H1 (cell line): ENCODE results near the gene SRRM4. TPM values are rescaled to one million over a fixed set of nuclear protein-coding genes. Genes with fewer than 3 reads are reported as not detected.
A peak's percentile ranks its signal among the peaks of the same experiment; 100 is the strongest.

ENCODE experiments used
- CTCF ChIA-PET: fragments of 300-600 bp; sonication (Branson Sonifier 250); formaldehyde crosslinking; loops from one replicate; lab custom pipeline; 2021; ENCODE audit not compliant: partially characterized antibody; lab: Charles Lee
- POLR2A ChIA-PET: fragments of 300-600 bp; sonication (Branson Sonifier 250); formaldehyde crosslinking; loops from one replicate; lab custom pipeline; 2021; ENCODE audit warnings: inconsistent platforms; ENCODE audit not compliant: partially characterized antibody; lab: Charles Lee
- DNase-seq, 2 experiments: peaks; one replicate each; pipeline versions ENCODE4 v3.0.0 to v3.0.0-alpha.2; 2010 to 2022; ENCODE audit warnings: low spot score in 2 of 2, low read depth in 1 of 2, mixed read lengths in 1 of 2
- FAIRE-seq: peaks from 2 replicates; lab custom pipeline; 2011; peaks lifted over from hg19 to GRCh38; lab: Jason Lieb, UNC
- H2AFZ ChIP-seq: 2 replicates; pipeline ENCODE4 v1.8.1; 2012; ENCODE audit warnings: low read length, inconsistent platforms
- H2AK5ac ChIP-seq: 2 replicates; pipeline ENCODE4 v1.6.1; 2013; ENCODE audit warnings: low read depth, low read length
- H2BK120ac ChIP-seq: replicated peaks from 2 replicates; pipeline ENCODE3; 2013; ENCODE audit warnings: low read depth, low read length, inconsistent platforms
- H2BK12ac ChIP-seq: 2 replicates; pipeline ENCODE4 v1.6.1; 2013; ENCODE audit warnings: low read depth, low read length
- H2BK15ac ChIP-seq: 2 replicates; pipeline ENCODE4 v1.6.1; 2013; ENCODE audit warnings: low read length
- H2BK20ac ChIP-seq: 2 replicates; pipeline ENCODE4 v1.6.1; 2013; ENCODE audit warnings: low read length
- H2BK5ac ChIP-seq: 2 replicates; pipeline ENCODE4 v1.6.1; 2013; ENCODE audit warnings: low read depth, low read length
- H3K14ac ChIP-seq: 2 replicates; pipeline ENCODE4 v1.6.1; 2013; ENCODE audit warnings: inconsistent platforms; ENCODE audit not compliant: insufficient read length
- H3K18ac ChIP-seq: 2 replicates; pipeline ENCODE4 v1.6.1; 2013; ENCODE audit warnings: low read length; ENCODE audit errors: extremely low read depth
- H3K23ac ChIP-seq: 2 replicates; pipeline ENCODE4 v1.6.1; 2013; ENCODE audit warnings: inconsistent platforms; ENCODE audit not compliant: insufficient read length
- H3K23me2 ChIP-seq: 2 replicates; pipeline ENCODE4 v1.6.1; 2013; ENCODE audit warnings: low read depth, low read length
- H3K27ac ChIP-seq: 2 replicates; pipeline ENCODE4 v1.6.1; 2011; ENCODE audit warnings: low read depth, low read length, inconsistent platforms
- H3K27me3 ChIP-seq, 4 experiments: replicated peaks in 1 of 4; 1 replicate in 1 of 4; 2 replicates in 3 of 4; pipeline versions ENCODE4 v1.6.1 to v1.8.1; 2011 to 2013; ENCODE audit warnings: low read length in 3 of 4, mild to moderate bottlenecking in 3 of 4, inconsistent platforms in 2 of 4, mixed read lengths in 2 of 4, moderate library complexity in 1 of 4; ENCODE audit not compliant: control insufficient read depth in 3 of 4, insufficient read depth in 3 of 4; ENCODE audit errors: extremely low read depth in 1 of 4
- H3K36me3 ChIP-seq, 4 experiments: 2 replicates each; pipeline versions ENCODE4 v1.6.1 to v1.8.1; 2011 to 2013; ENCODE audit warnings: mild to moderate bottlenecking in 4 of 4, low read length in 3 of 4, moderate library complexity in 2 of 4, control low read depth in 1 of 4, inconsistent platforms in 1 of 4; ENCODE audit not compliant: insufficient read depth in 4 of 4, control insufficient read depth in 2 of 4
- H3K4ac ChIP-seq: replicated peaks from 2 replicates; pipeline ENCODE3; 2013; ENCODE audit warnings: low read length, low read depth, mixed read lengths, inconsistent platforms; ENCODE audit not compliant: insufficient read length
- H3K4me1 ChIP-seq, 4 experiments: replicated peaks in 1 of 4; 1 replicate in 1 of 4; 2 replicates in 3 of 4; pipeline versions ENCODE4 v1.6.1 to v1.8.1; 2011 to 2013; ENCODE audit warnings: low read length in 3 of 4, inconsistent platforms in 2 of 4, mixed read lengths in 1 of 4; ENCODE audit not compliant: insufficient read depth in 4 of 4, control insufficient read depth in 3 of 4
- H3K4me2 ChIP-seq, 2 experiments: 2 replicates each; pipeline versions ENCODE4 v1.6.1 to v1.8.1; 2011 to 2013; ENCODE audit warnings: low read depth in 2 of 2, low read length in 2 of 2, control low read depth in 1 of 2, inconsistent platforms in 1 of 2, mild to moderate bottlenecking in 1 of 2; ENCODE audit not compliant: insufficient read depth in 1 of 2
- H3K4me3 ChIP-seq, 4 experiments: fragments of 200-600, 300-600 bp in 1 of 4; sonication (generic), shearing (Covaris generic), sonication (Bioruptor Twin) in 1 of 4; 2 replicates each; pipeline versions ENCODE4 v1.5.1 to v1.8.1; 2011 to 2016; ENCODE audit warnings: low read length in 4 of 4, low read depth in 3 of 4, control low read depth in 2 of 4, inconsistent platforms in 2 of 4, mild to moderate bottlenecking in 2 of 4, mixed read lengths in 1 of 4, moderate library complexity in 1 of 4; ENCODE audit not compliant: insufficient read depth in 2 of 4; ENCODE audit errors: extremely low read depth in 1 of 4
- H3K56ac ChIP-seq: replicated peaks from 2 replicates; pipeline ENCODE3; 2013; ENCODE audit warnings: low read depth, mild to moderate bottlenecking, mixed read lengths, low read length, inconsistent platforms; ENCODE audit not compliant: insufficient read length
- H3K79me1 ChIP-seq: 2 replicates; pipeline ENCODE4 v1.6.1; 2013; ENCODE audit warnings: low read depth, low read length, control low read depth
- H3K79me2 ChIP-seq, 2 experiments: 2 replicates each; pipeline versions ENCODE4 v1.6.1 to v1.8.1; 2012 to 2013; ENCODE audit warnings: low read length in 2 of 2, mild to moderate bottlenecking in 2 of 2, inconsistent platforms in 1 of 2; ENCODE audit not compliant: insufficient read depth in 2 of 2, control insufficient read depth in 1 of 2
- H3K9ac ChIP-seq, 4 experiments: replicated peaks in 1 of 4; 1 replicate in 1 of 4; 2 replicates in 3 of 4; pipeline versions ENCODE4 v1.6.1 to v1.8.1; 2011 to 2013; ENCODE audit warnings: low read depth in 3 of 4, low read length in 3 of 4, control low read depth in 2 of 4, mild to moderate bottlenecking in 2 of 4, moderate library complexity in 2 of 4, inconsistent platforms in 1 of 4; ENCODE audit errors: extremely low read depth in 1 of 4
- H3K9me3 ChIP-seq, 2 experiments: 2 replicates each; pipeline versions ENCODE4 v1.6.1 to v1.8.1; 2012 to 2013; ENCODE audit warnings: mild to moderate bottlenecking in 2 of 2, moderate library complexity in 2 of 2, control low read depth in 1 of 2, inconsistent platforms in 1 of 2, low read depth in 1 of 2, low read length in 1 of 2, mixed read lengths in 1 of 2; ENCODE audit not compliant: insufficient read depth in 2 of 2
- H4K20me1 ChIP-seq, 2 experiments: replicated peaks in 1 of 2; 2 replicates each; pipeline versions ENCODE3 to v1.8.1; 2011 to 2013; ENCODE audit warnings: inconsistent platforms in 2 of 2, low read length in 2 of 2, mild to moderate bottlenecking in 1 of 2; ENCODE audit not compliant: insufficient read depth in 2 of 2, control insufficient read depth in 1 of 2
- H4K5ac ChIP-seq: 2 replicates; pipeline ENCODE4 v1.6.1; 2013; ENCODE audit warnings: low read length, low read depth, mixed read lengths, inconsistent platforms; ENCODE audit not compliant: insufficient read length
- H4K8ac ChIP-seq: 2 replicates; pipeline ENCODE4 v1.8.0; 2013; ENCODE audit warnings: mild to moderate bottlenecking, moderate library complexity, low read length, inconsistent platforms; ENCODE audit not compliant: insufficient read depth; ENCODE audit errors: extremely low read depth
- H4K91ac ChIP-seq: replicated peaks from 2 replicates; pipeline ENCODE3; 2013; ENCODE audit warnings: low read length, mixed read lengths, inconsistent platforms; ENCODE audit not compliant: insufficient read length
- BCL11A ChIP-seq, 2 experiments: IDR thresholded peaks; one replicate each; pipeline ENCODE4 v1.6.1; 2011; ENCODE audit warnings: low read depth in 2 of 2, low read length in 2 of 2, mild to moderate bottlenecking in 2 of 2
- CBX8 ChIP-seq: fragments of 300-800, 300-1000 bp; sonication (generic); IDR thresholded peaks from 2 replicates; pipeline ENCODE4 v1.7.1; 2016; ENCODE audit warnings: low read depth, low read length, borderline replicate concordance
- CHD2 ChIP-seq: IDR thresholded peaks from 2 replicates; pipeline ENCODE4 v1.6.1; 2012; ENCODE audit warnings: low read length, improper control_type of control experiment
- JUN ChIP-seq: IDR thresholded peaks from 2 replicates; pipeline ENCODE4 v1.6.1; 2011; ENCODE audit warnings: low read depth, mild to moderate bottlenecking, improper control_type of control experiment, low read length
- KDM4A ChIP-seq: IDR thresholded peaks from one replicate; pipeline ENCODE4 v1.7.1; 2012; ENCODE audit warnings: low read depth, mild to moderate bottlenecking, moderate library complexity, low read length, inconsistent platforms; ENCODE audit not compliant: severe bottlenecking
- NANOG ChIP-seq: IDR thresholded peaks from 2 replicates; pipeline ENCODE4 v1.6.1; 2011; ENCODE audit warnings: low read length, low read depth, mild to moderate bottlenecking, inconsistent platforms; ENCODE audit not compliant: insufficient read depth, poor library complexity, severe bottlenecking
- SP1 ChIP-seq: IDR thresholded peaks from 2 replicates; pipeline ENCODE4 v1.6.1; 2011; ENCODE audit warnings: low read depth, low read length
- SUZ12 ChIP-seq: fragments of 200-600 bp; sonication (generic); IDR thresholded peaks from 2 replicates; pipeline ENCODE4 v1.6.1; 2012; ENCODE audit warnings: mild to moderate bottlenecking, inconsistent platforms, low read length, moderate library complexity, mixed read lengths
- TAF7 ChIP-seq: optimal IDR thresholded peaks from 2 replicates; pipeline ENCODE3; 2011; ENCODE audit warnings: low read depth, mild to moderate bottlenecking, inconsistent platforms, low read length, moderate library complexity, borderline replicate concordance
- TCF12 ChIP-seq: IDR thresholded peaks from 2 replicates; pipeline ENCODE4 v1.6.1; 2011; ENCODE audit warnings: low read depth, mild to moderate bottlenecking, low read length
- WGBS, 2 experiments: shearing (Covaris generic) in 1 of 2; methylation state at CpG; one replicate each; pipeline versions ENCODE4 v1.1.6 to v1.1.7; 2013 to 2015; ENCODE audit warnings: low lambda C conversion rate in 2 of 2, mixed read lengths in 2 of 2, inconsistent platforms in 1 of 2, low coverage in 1 of 2, missing lambda C conversion rate in 1 of 2; ENCODE audit not compliant: insufficient replicate concordance in 2 of 2, insufficient coverage in 1 of 2, insufficient read length in 1 of 2; ENCODE audit errors: extremely low coverage in 1 of 2, missing lambda C conversion rate in 1 of 2; 5-methylcytosine and 5-hydroxymethylcytosine counted together
- polyA plus RNA-seq, 7 experiments: library from polyadenylated mRNA; depleted of rRNA in 3 of 7; stranded (reverse) in 5 of 7; unstranded in 2 of 7; fragments of >200 nt in 5 of 7; fragments of 200-250 nt in 2 of 7; gene quantifications; 1 replicate in 5 of 7; 2 replicates in 1 of 7; 4 replicates in 1 of 7; pipeline versions ENCODE4 v1.2.1 to v1.2.3, GENCODE V29; 2011 to 2013; ENCODE audit warnings: missing spikeins in 2 of 7, mixed read lengths in 2 of 7
- total RNA-seq: library from RNA; stranded (reverse); fragmentation: NEBNext Ultra II Directional; extraction: Animal tissue kit (Norgen Biotek cat#: 25700); gene quantifications from 2 replicates; pipeline ENCODE4 v1.2.1, GENCODE V29; 2021
- TF ChIP-seq, protein P1 (sequence below): IDR thresholded peaks from 2 replicates; pipeline ENCODE4 v1.6.1; 2012; ENCODE audit warnings: inconsistent platforms

The SRRM4 gene
- total and polyA plus RNA-seq, 2 of the 8 experiments (the other 6 are each of a cell fraction or from before 2014, with no cell fraction given), result 0.53 to 1.1 TPM

- Histone ChIP-seq H3K9me3 (0 out of 4 replicates have a peak, but pooled peaks cover 0 to 3% of the 10 kb centered on the region in 2 experiments), H2BK5ac (peak overlapping the region; percentile 47; the same call in 1 of the 2 replicates), H2BK15ac (peak overlapping the region; percentile 19), H4K8ac (no peak overlapping the region), H4K5ac (no peak overlapping the region), H3K14ac (no peak overlapping the region), H2AFZ (0 out of 2 replicates have a peak overlapping the region, but pooled peaks have one; percentile 9), H3K9ac (no peak overlapping the region), H3K4ac (no peak overlapping the region), H3K4me1 (peaks cover 0 to 6% (median 4%) of the 10 kb centered on the region in 4 experiments; a peak in 1 of 7 replicates), H4K91ac (no peak overlapping the region), H3K27ac (no peak overlapping the region), H3K56ac (no peak overlapping the region), H3K23me2 (no peaks in the 10 kb centered on the region), H3K4me2 (no peak overlapping the region), H3K79me2 (no peaks in the 10 kb centered on the region), H2BK20ac (peak overlapping the region; percentile 38), H3K36me3 (no peaks in the 10 kb centered on the region), H2AK5ac (no peak overlapping the region), H3K23ac (no peak overlapping the region), H4K20me1 (no peaks in the 10 kb centered on the region), H3K18ac (no peak overlapping the region), H2BK120ac (no peak overlapping the region), H3K79me1 (no peaks in the 10 kb centered on the region), H3K4me3 (no peak overlapping the region), H2BK12ac (no peak overlapping the region), H3K27me3 (no peaks in the 10 kb centered on the region; a peak in 1 of 7 replicates)
- peak; percentile 57 for FAIRE-seq
- POLR2A ChIA-PET, result interaction anchor here (0.6 to 1.2 kb wide), 3 partner anchors 15 to 56 kb away, joined by 3 to 5 read pairs (median 3); no protein-coding TSS in a partner anchor
- CTCF ChIA-PET, result interaction anchor here (0.6 to 2.7 kb wide), 9 partner anchors 13 to 365 kb away, joined by 3 to 9 read pairs (median 4); no protein-coding TSS in a partner anchor
- DNase-seq, result peak in 1 of 2 experiments; percentile 58
- 64% methylated on average over 11 of the region's 11 CpGs; no CpG with 5 or more reads in 1 of the 2 experiments for WGBS, 2 experiments
- no peak for TF ChIP-seq TAF7
- TF ChIP-seq JUN, result no peak
- no peak for TF ChIP-seq CHD2
- TF ChIP-seq SUZ12, result no peak
- no peak for TF ChIP-seq KDM4A
- TF ChIP-seq BCL11A (IDR thresholded peaks at IDR 0.05; ENCODE audit: low read depth in 2 of 2, low read length in 2 of 2), result no peak
- no peak for TF ChIP-seq NANOG
- TF ChIP-seq SP1, result no peak
- TF ChIP-seq CBX8, result no peak
- TF ChIP-seq TCF12, result no peak
- TF ChIP-seq, protein P1, sequence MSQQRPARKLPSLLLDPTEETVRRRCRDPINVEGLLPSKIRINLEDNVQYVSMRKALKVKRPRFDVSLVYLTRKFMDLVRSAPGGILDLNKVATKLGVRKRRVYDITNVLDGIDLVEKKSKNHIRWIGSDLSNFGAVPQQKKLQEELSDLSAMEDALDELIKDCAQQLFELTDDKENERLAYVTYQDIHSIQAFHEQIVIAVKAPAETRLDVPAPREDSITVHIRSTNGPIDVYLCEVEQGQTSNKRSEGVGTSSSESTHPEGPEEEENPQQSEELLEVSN, result 0 out of 2 replicates have a peak, but pooled peaks have one; percentile 25
These were observed 115.3 kb downstream of the SRRM4 start for GRCh38 chr12:119096429-119097202.
